ENCODE data around the gene MAPK8IP2.
"Not testable (repeated sequence)": the region's sequence is repeated elsewhere in the genome, so short reads cannot be mapped to it uniquely, and the experiment has no call there.

MAPK8IP2 gene

GRCh38 chr22:50599816-50600455 is 657 bp upstream of the MAPK8IP2 start:
- peak; percentile 22 to 46 (median 28) for DNase-seq (ENCODE audit: low read depth in 3 of 3)

GRCh38 chr22:50600967-50601668 is 525 bp downstream of the MAPK8IP2 start:
- DNase-seq (ENCODE audit: low read depth in 3 of 3), result no peak

- no peak for DNase-seq (ENCODE audit: low read depth in 3 of 3)
These were observed 1.2 kb downstream of the MAPK8IP2 start for GRCh38 chr22:50601669-50602337.

- no peak for DNase-seq (ENCODE audit: low read depth in 3 of 3)
These were observed 1.7 kb downstream of the MAPK8IP2 start for GRCh38 chr22:50602338-50602700.

- no peak for DNase-seq (ENCODE audit: low read depth in 3 of 3)
These were observed 3.1 kb downstream of the MAPK8IP2 start for GRCh38 chr22:50603511-50604255.

GRCh38 chr22:50604256-50605001 is 3.8 kb downstream of the MAPK8IP2 start:
- no peak for DNase-seq (ENCODE audit: low read depth in 3 of 3)

GRCh38 chr22:50605002-50605612 is 4.5 kb downstream of the MAPK8IP2 start:
- DNase-seq (ENCODE audit: low read depth in 3 of 3), result no peak

- no peak for DNase-seq (ENCODE audit: low read depth in 3 of 3)
These were observed 5.1 kb downstream of the MAPK8IP2 start for GRCh38 chr22:50605613-50606074.

GRCh38 chr22:50606165-50606945 is 5.8 kb downstream of the MAPK8IP2 start:
- DNase-seq (ENCODE audit: low read depth in 3 of 3), result no peak

- DNase-seq (ENCODE audit: low read depth in 3 of 3), result no peak
These were observed 6.5 kb downstream of the MAPK8IP2 start for GRCh38 chr22:50606946-50607658.

GRCh38 chr22:50607659-50608020 is 7.0 kb downstream of the MAPK8IP2 start:
- no peak for DNase-seq (ENCODE audit: low read depth in 3 of 3)

- DNase-seq (ENCODE audit: low read depth in 3 of 3), result not testable (repeated sequence)
These were observed 7.7 kb downstream of the MAPK8IP2 start for GRCh38 chr22:50608058-50608840.

GRCh38 chr22:50608996-50609395 is 8.4 kb downstream of the MAPK8IP2 start:
- DNase-seq (ENCODE audit: low read depth in 3 of 3), result no peak

GRCh38 chr22:50609599-50609998 is 9.0 kb downstream of the MAPK8IP2 start:
- no peak for DNase-seq (ENCODE audit: low read depth in 3 of 3)

GRCh38 chr22:50610041-50610451 is 9.5 kb downstream of the MAPK8IP2 start:
- no peak for DNase-seq (ENCODE audit: low read depth in 3 of 3)

- DNase-seq (ENCODE audit: low read depth in 3 of 3), result no peak
These were observed 10.0 kb downstream of the MAPK8IP2 start for GRCh38 chr22:50610581-50610980.

GRCh38 chr22:50611341-50612060 is 10.9 kb downstream of the MAPK8IP2 start:
- no peak for DNase-seq (ENCODE audit: low read depth in 3 of 3)

GRCh38 chr22:50612168-50612527 is 11.6 kb downstream of the MAPK8IP2 start:
- DNase-seq (ENCODE audit: low read depth in 3 of 3), result no peak

All from stimulated activated CD4-positive, alpha-beta T cell treated with anti-CD3 and anti-CD28 coated beads, TNF-alpha, amount 100 ng/mL, for 24 hours (primary cell).